Sigmoid colon (tissue), 7 donors: ENCODE measurements around the gene GRIN2A. TPM values are rescaled to one million over a fixed set of nuclear protein-coding genes. Genes with fewer than 3 reads are reported as not detected.

Source experiments
- DNase-seq: peaks from one replicate; pipeline ENCODE4 v3.0.0-alpha.2; 2019
- H3K27ac ChIP-seq, 4 donors: fragments of 200-600 bp; sonication (generic); one replicate each; pipeline ENCODE4 v1.5.1; 2016 to 2019; ENCODE audit warnings: mild to moderate bottlenecking in 1 of 4
- H3K27me3 ChIP-seq, 3 donors: fragments of 200-600 bp; sonication (generic); one replicate each; pipeline ENCODE4 v1.5.1; 2019; ENCODE audit warnings: mild to moderate bottlenecking in 1 of 3
- H3K36me3 ChIP-seq, 4 donors: fragments of 200-600 bp; sonication (generic); one replicate each; pipeline ENCODE4 v1.5.1; 2016 to 2019
- H3K4me1 ChIP-seq, 4 donors: fragments of 200-600 bp; sonication (generic); one replicate each; pipeline ENCODE4 v1.5.1; 2017 to 2019
- H3K4me3 ChIP-seq, 4 donors: fragments of 200-600 bp; sonication (generic); one replicate each; pipeline ENCODE4 v1.5.1; 2017 to 2019; ENCODE audit warnings: mild to moderate bottlenecking in 2 of 4, moderate library complexity in 1 of 4
- H3K9me3 ChIP-seq, 4 donors: fragments of 200-600 bp in 3 of 4; sonication (generic) in 3 of 4; one replicate each; pipeline versions ENCODE4 v1.5.1 to v1.6.1; 2013 to 2019
- EP300 ChIP-seq, 4 donors: sonication (generic); formaldehyde crosslinking; IDR thresholded peaks; one replicate each; pipeline ENCODE4 v1.6.1; 2017; ENCODE audit warnings: antibody characterized with exemption in 4 of 4
- POLR2A ChIP-seq, 2 donors: fragments of 450-650 bp; IDR thresholded peaks; one replicate each; pipeline ENCODE4 v1.6.1; 2016; ENCODE audit warnings: antibody characterized with exemption in 2 of 2, mild to moderate bottlenecking in 2 of 2, moderate library complexity in 2 of 2
- POLR2AphosphoS5 ChIP-seq, 4 donors: sonication (generic); formaldehyde crosslinking; IDR thresholded peaks; one replicate each; pipeline ENCODE4 v1.6.1; 2017; ENCODE audit warnings: antibody characterized with exemption in 4 of 4
- WGBS, 2 donors: extraction: QIAGEN DNeasy Blood & Tissue Kit; methylation state at CpG; one replicate each; pipeline ENCODE4 v1.1.7; 2013; 5-methylcytosine and 5-hydroxymethylcytosine counted together
- intact Hi-C: fragments of 100-400 bp; cut with DNase I; formaldehyde crosslinking; loops from one replicate; pipeline ENCODE4 v1.15.1; 2023
- polyA plus RNA-seq, 3 donors: library from polyadenylated mRNA; stranded (reverse); fragments of 200-250 nt; gene quantifications; one replicate each; pipeline ENCODE4 v1.2.3, GENCODE V29; 2013
- total RNA-seq, 4 donors: library from RNA; depleted of rRNA; stranded (reverse); fragments of >200 nt; gene quantifications; one replicate each; pipeline ENCODE4 v1.1.0, GENCODE V29; 2016
- TF ChIP-seq, protein P1 (sequence below), 4 experiments: fragments of 450-650 bp in 3 of 4; fragments of 200-600 bp in 1 of 4; IDR thresholded peaks; one replicate each; pipeline ENCODE4 v1.5.1; 2016 to 2019; ENCODE audit warnings: antibody characterized with exemption in 4 of 4, mild to moderate bottlenecking in 3 of 4, moderate library complexity in 2 of 4
- donor health status: healthy with polysubstance abuse.
- donor health status: Bipolar disorder and iron deficiency.
- donor health status: healthy.

GRIN2A gene
- total and polyA plus RNA-seq, 7 donors, result under 0.01 to 0.36 (median 0.09) TPM

DNA sequence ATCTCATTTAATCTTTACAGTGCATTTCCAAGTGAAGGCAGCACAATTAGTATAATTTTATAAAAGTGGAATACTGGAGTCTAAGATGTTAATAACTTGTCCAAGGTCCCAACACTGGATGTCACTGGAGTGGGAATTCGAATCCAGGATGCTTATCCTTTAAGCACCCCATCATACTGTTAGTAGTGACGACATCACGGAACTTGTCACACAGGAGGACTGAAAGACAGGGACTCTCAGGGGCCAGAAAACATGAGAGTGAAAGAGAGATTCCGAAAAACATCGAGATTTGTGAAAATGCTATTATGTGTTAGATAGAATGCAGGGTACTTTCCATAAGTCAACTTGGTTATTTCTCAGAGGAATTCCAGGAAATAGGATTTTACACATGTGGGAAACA, 374.0 kb downstream of the GRIN2A start:
- no peak for DNase-seq
- no peaks in the 10 kb centered on the region for H3K36me3 ChIP-seq
- no peak overlapping the region for H3K4me3 ChIP-seq
- no peak for TF ChIP-seq EP300 (IDR thresholded peaks at IDR 0.05)
- TF ChIP-seq, protein P1, sequence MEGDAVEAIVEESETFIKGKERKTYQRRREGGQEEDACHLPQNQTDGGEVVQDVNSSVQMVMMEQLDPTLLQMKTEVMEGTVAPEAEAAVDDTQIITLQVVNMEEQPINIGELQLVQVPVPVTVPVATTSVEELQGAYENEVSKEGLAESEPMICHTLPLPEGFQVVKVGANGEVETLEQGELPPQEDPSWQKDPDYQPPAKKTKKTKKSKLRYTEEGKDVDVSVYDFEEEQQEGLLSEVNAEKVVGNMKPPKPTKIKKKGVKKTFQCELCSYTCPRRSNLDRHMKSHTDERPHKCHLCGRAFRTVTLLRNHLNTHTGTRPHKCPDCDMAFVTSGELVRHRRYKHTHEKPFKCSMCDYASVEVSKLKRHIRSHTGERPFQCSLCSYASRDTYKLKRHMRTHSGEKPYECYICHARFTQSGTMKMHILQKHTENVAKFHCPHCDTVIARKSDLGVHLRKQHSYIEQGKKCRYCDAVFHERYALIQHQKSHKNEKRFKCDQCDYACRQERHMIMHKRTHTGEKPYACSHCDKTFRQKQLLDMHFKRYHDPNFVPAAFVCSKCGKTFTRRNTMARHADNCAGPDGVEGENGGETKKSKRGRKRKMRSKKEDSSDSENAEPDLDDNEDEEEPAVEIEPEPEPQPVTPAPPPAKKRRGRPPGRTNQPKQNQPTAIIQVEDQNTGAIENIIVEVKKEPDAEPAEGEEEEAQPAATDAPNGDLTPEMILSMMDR (IDR thresholded peaks at IDR 0.05), result no peak
- TF ChIP-seq POLR2AphosphoS5 (IDR thresholded peaks at IDR 0.05), result no peak
- TF ChIP-seq POLR2A (IDR thresholded peaks at IDR 0.05), result no peak
- H3K9me3 ChIP-seq, result no peaks in the 10 kb centered on the region
- no peak overlapping the region for H3K27ac ChIP-seq
- H3K4me1 ChIP-seq, result no peaks in the 10 kb centered on the region
- WGBS, 2 donors, result 88 to 89% methylated on average over 5 of the region's 5 CpGs
- H3K27me3 ChIP-seq, result no peaks in the 10 kb centered on the region
- intact Hi-C loops, result no loop called here

DNA sequence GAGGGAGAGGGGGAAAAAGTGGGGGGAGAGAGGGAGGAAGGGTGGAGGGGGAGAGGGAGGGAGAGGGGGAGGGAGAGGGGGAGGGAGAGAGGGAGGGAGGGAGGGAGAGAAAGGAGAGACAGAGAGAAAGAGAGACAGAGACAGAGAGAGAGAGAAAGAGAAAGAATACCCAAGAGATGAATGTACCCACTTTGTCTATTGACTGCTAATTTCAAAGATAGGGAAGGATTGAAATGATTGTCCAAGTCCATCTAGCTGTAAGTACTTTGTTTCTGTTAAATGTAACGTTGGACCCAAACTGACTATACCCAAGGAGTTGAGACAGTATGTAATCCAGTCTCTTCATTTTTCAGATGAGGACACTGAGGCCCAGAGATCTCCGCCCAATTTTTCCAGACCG, 374.9 kb downstream of the GRIN2A start:
- 89 to 91% methylated on average over 3 of the region's 3 CpGs for WGBS, 2 donors
- H3K9me3 ChIP-seq, result no peaks in the 10 kb centered on the region
- TF ChIP-seq, protein P1 (IDR thresholded peaks at IDR 0.05), result no peak

DNA sequence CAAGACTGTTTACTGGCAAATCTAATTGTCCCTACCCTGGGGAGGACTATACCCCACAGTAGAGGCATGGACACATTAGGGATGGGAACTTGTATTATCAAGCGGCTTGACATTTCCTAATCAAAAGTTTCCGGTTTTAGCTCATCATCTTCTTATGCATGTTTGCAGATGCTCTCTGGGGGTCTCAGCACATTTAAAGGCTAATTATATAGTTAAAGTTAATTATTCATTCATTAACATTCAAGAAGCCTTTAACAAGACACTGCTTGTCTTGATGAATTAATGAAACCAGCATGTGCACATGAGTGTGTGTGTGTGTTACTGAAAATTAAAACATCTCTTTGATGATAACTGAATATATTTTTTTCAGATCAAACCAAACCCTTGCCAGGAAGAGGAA, 377.1 kb downstream of the GRIN2A start:
- Histone ChIP-seq H3K4me1 (no peaks in the 10 kb centered on the region), H3K9me3 (no peaks in the 10 kb centered on the region), H3K36me3 (no peaks in the 10 kb centered on the region), H3K27me3 (no peaks in the 10 kb centered on the region), H3K27ac (no peak overlapping the region), H3K4me3 (no peak overlapping the region)
- intact Hi-C loops, result no loop called here
- no peak for DNase-seq
- TF ChIP-seq POLR2A (IDR thresholded peaks at IDR 0.05) (no peak), POLR2AphosphoS5 (IDR thresholded peaks at IDR 0.05) (no peak), EP300 (IDR thresholded peaks at IDR 0.05) (no peak)
- TF ChIP-seq, protein P1 (IDR thresholded peaks at IDR 0.05), result no peak
- WGBS, 2 donors, result 93 to 96% methylated on average over 2 of the region's 2 CpGs

More for the DNA sequence above, 374.9 kb downstream of the GRIN2A start:
- H3K4me3 ChIP-seq, result no peak overlapping the region
- no peaks in the 10 kb centered on the region for H3K4me1 ChIP-seq
- intact Hi-C loops, result no loop called here
- H3K27me3 ChIP-seq, result no peaks in the 10 kb centered on the region
- H3K27ac ChIP-seq, result no peak overlapping the region
- no peak for DNase-seq
- H3K36me3 ChIP-seq, result no peaks in the 10 kb centered on the region

DNA sequence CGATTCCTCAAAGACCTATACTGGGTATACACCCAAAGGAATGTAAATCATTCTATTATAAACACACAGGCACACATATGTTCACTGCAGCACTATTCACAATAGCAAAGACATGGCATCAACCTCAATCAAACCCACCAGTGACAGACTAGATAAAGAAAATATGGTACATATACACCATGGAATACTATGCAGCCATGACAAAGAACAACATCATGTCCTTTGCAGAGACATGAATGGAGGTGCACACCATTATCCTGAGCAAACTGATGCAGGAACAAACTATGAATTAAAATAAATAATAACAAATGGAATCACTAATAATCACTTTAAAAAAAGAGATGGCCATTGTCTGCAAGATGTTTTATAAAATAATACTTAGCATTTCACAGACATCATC, 380.1 kb downstream of the GRIN2A start:
- no peak overlapping the region for H3K4me3 ChIP-seq
- H3K4me1 ChIP-seq, result peaks cover 0 to 25% (median 21%) of the 10 kb centered on the region in 4 donors
- no peaks in the 10 kb centered on the region for H3K9me3 ChIP-seq
- H3K27me3 ChIP-seq, result no peaks in the 10 kb centered on the region
- no peak overlapping the region for H3K27ac ChIP-seq
- no peaks in the 10 kb centered on the region for H3K36me3 ChIP-seq
- intact Hi-C loops, result no loop called here
- TF ChIP-seq, protein P1 (IDR thresholded peaks at IDR 0.05), result no peak
- no peak for TF ChIP-seq POLR2A (IDR thresholded peaks at IDR 0.05)
- TF ChIP-seq EP300 (IDR thresholded peaks at IDR 0.05), result no peak
- no peak for TF ChIP-seq POLR2AphosphoS5 (IDR thresholded peaks at IDR 0.05)
- 87 to 91% methylated on average over 1 of the region's 1 CpG for WGBS, 2 donors
- no peak for DNase-seq

DNA sequence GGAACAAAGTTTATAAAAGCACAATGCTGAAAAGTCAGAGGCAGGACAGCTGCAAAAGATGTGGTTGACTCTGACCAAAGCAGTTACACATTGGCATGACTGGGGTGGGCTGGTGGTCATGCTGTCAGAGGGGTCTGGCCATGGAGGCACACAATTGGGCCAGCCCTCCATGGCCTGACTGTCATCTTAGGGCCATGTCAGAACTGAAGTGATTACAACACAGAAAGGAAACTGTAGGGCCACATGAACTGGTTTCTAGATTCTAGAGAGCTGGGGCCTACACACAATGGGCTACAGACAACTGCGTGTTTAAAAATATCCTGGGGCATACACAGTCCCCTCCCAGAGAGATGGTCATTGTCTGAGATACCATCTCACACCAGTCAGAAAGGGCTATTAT, 380.6 kb downstream of the GRIN2A start:
- H3K4me3 ChIP-seq, result no peak overlapping the region
- H3K9me3 ChIP-seq, result no peaks in the 10 kb centered on the region
- no peak for DNase-seq
- H3K27me3 ChIP-seq, result no peaks in the 10 kb centered on the region
- H3K4me1 ChIP-seq, result peaks cover 0 to 25% (median 22%) of the 10 kb centered on the region in 4 donors
- no peak overlapping the region for H3K27ac ChIP-seq
- WGBS, 2 donors, result 85 to 94% methylated on average over 1 of the region's 1 CpG
- intact Hi-C loops, result no loop called here
- TF ChIP-seq, protein P1 (IDR thresholded peaks at IDR 0.05), result no peak
- TF ChIP-seq POLR2AphosphoS5 (IDR thresholded peaks at IDR 0.05) (no peak), POLR2A (IDR thresholded peaks at IDR 0.05) (no peak), EP300 (IDR thresholded peaks at IDR 0.05) (no peak)
- no peaks in the 10 kb centered on the region for H3K36me3 ChIP-seq
